DND-41 (cell line): Measurements from ENCODE around the gene KCND3.
"Not testable (repeated sequence)": the region's sequence is repeated elsewhere in the genome, so short reads cannot be mapped to it uniquely, and the experiment has no call there.

Experiments used
- ATAC-seq: fragments of 200-7000 bp; cut with Tn5 transposase; 3 replicates; pipeline ENCODE4 v1.9.1; 2021; ENCODE audit warnings: low read depth; ENCODE audit not compliant: insufficient read depth
- DNase-seq: peaks from one replicate; pipeline ENCODE4 v3.0.0-alpha.2; 2020
- H2AFZ ChIP-seq: 2 replicates; pipeline ENCODE4 v1.6.0; 2012; ENCODE audit warnings: low read depth, low read length
- H3K27ac ChIP-seq: 2 replicates; pipeline ENCODE4 v1.5.1; 2012; ENCODE audit warnings: low read length, inconsistent platforms
- H3K27me3 ChIP-seq: fragments of 200-600 bp; sonication (generic); 2 replicates; pipeline ENCODE4 v1.6.0; 2012; ENCODE audit warnings: low read length, mild to moderate bottlenecking, inconsistent platforms; ENCODE audit not compliant: insufficient read depth, poor library complexity
- H3K36me3 ChIP-seq: 2 replicates; pipeline ENCODE4 v1.5.1; 2012; ENCODE audit warnings: low read length, inconsistent platforms; ENCODE audit not compliant: insufficient read depth
- H3K4me1 ChIP-seq: 2 replicates; pipeline ENCODE4 v1.5.1; 2012; ENCODE audit warnings: mild to moderate bottlenecking, low read length; ENCODE audit not compliant: insufficient read depth
- H3K4me2 ChIP-seq: 2 replicates; pipeline ENCODE4 v1.6.0; 2012; ENCODE audit warnings: mild to moderate bottlenecking, moderate library complexity, low read length, inconsistent platforms; ENCODE audit not compliant: insufficient read depth
- H3K4me3 ChIP-seq, 2 experiments: fragments of 200-600 bp in 1 of 2; shearing (Covaris generic) in 1 of 2; 2 replicates each; pipeline ENCODE4 v1.5.1; 2012 to 2016; ENCODE audit warnings: inconsistent platforms in 2 of 2, low read length in 2 of 2, mild to moderate bottlenecking in 2 of 2, low read depth in 1 of 2, moderate library complexity in 1 of 2
- H3K79me2 ChIP-seq: 2 replicates; pipeline ENCODE4 v1.6.0; 2012; ENCODE audit warnings: low read length, inconsistent platforms; ENCODE audit not compliant: insufficient read depth
- H3K9ac ChIP-seq: 2 replicates; pipeline ENCODE4 v1.6.0; 2012; ENCODE audit warnings: low read depth, mild to moderate bottlenecking, inconsistent platforms, low read length, moderate library complexity
- H3K9me3 ChIP-seq: 2 replicates; pipeline ENCODE4 v1.5.1; 2012; ENCODE audit warnings: low read length, moderate library complexity, mild to moderate bottlenecking, inconsistent platforms; ENCODE audit not compliant: insufficient read depth, severe bottlenecking
- H4K20me1 ChIP-seq: 2 replicates; pipeline ENCODE4 v1.6.0; 2012; ENCODE audit warnings: low read length; ENCODE audit not compliant: insufficient read depth
- CTCF ChIP-seq: IDR thresholded peaks from 2 replicates; pipeline ENCODE4 v1.5.1; 2012; ENCODE audit warnings: borderline replicate concordance, low read length, moderate library complexity, mild to moderate bottlenecking; ENCODE audit not compliant: poor library complexity, severe bottlenecking; ENCODE audit errors: extremely low read depth
- EZH2 ChIP-seq: IDR thresholded peaks from 3 replicates; pipeline ENCODE4 v1.6.1; 2012; ENCODE audit warnings: borderline replicate concordance, low read depth, mild to moderate bottlenecking, moderate library complexity, low read length, inconsistent platforms; ENCODE audit not compliant: severe bottlenecking

KCND3 gene

GRCh38 chr1:111745675-111746613 is 243.5 kb downstream of the KCND3 start:
- Histone ChIP-seq H3K27me3 (no peaks in the 10 kb centered on the region), H3K4me2 (no peak overlapping the region), H3K9me3 (no peaks in the 10 kb centered on the region), H3K4me3 (no peak overlapping the region), H2AFZ (no peak overlapping the region), H3K36me3 (no peaks in the 10 kb centered on the region), H3K27ac (no peak overlapping the region), H3K79me2 (no peaks in the 10 kb centered on the region), H4K20me1 (no peaks in the 10 kb centered on the region), H3K4me1 (no peaks in the 10 kb centered on the region), H3K9ac (no peak overlapping the region)
- TF ChIP-seq CTCF (no peak), EZH2 (no peak)
- ATAC-seq = no peak
- no peak for DNase-seq

DNA sequence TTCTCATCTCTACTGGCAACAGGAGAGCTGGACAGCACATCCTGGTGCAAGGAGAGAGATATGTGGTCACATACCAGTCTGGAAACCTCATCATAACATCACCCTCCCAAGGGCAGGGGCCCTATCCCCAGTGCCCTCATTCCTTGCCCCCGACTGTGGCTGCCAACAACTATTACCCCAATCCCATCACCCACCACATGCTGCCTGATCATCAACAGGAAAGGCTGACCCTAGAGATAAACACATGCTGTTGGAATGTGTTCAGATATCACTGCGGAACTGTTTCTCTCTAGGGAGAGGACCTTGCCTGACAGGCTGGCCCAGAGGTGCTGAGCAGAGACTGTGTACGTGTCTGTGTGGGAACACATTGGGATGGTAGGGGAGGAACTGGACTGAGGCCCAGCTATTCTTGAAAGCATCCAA is 245.8 kb downstream of the KCND3 start:
- Histone ChIP-seq H3K79me2 (no peaks in the 10 kb centered on the region), H2AFZ (no peak overlapping the region), H3K9me3 (no peaks in the 10 kb centered on the region), H3K4me1 (peaks cover 15% of the 10 kb centered on the region), H4K20me1 (no peaks in the 10 kb centered on the region), H3K27ac (no peak overlapping the region), H3K4me3 (no peak overlapping the region), H3K27me3 (peaks cover 9% of the 10 kb centered on the region), H3K4me2 (no peak overlapping the region), H3K36me3 (no peaks in the 10 kb centered on the region), H3K9ac (no peak overlapping the region)
- no peak for ATAC-seq
- TF ChIP-seq CTCF = no peak
- TF ChIP-seq EZH2 = no peak
- no peak for DNase-seq

GRCh38 chr1:111742938-111743549 is 246.4 kb downstream of the KCND3 start:
- no peaks in the 10 kb centered on the region for H3K9me3 ChIP-seq
- H4K20me1 ChIP-seq = no peaks in the 10 kb centered on the region
- no peak for DNase-seq
- H3K4me2 ChIP-seq = no peak overlapping the region
- H3K9ac ChIP-seq = no peak overlapping the region
- no peak overlapping the region for H3K4me3 ChIP-seq
- H3K36me3 ChIP-seq = no peaks in the 10 kb centered on the region
- no peak for ATAC-seq
- TF ChIP-seq CTCF (no peak), EZH2 (no peak)
- no peaks in the 10 kb centered on the region for H3K79me2 ChIP-seq
- H2AFZ ChIP-seq = no peak overlapping the region
- no peak overlapping the region for H3K27ac ChIP-seq
- H3K27me3 ChIP-seq = peaks cover 9% of the 10 kb centered on the region
- H3K4me1 ChIP-seq = peaks cover 22% of the 10 kb centered on the region

DNA sequence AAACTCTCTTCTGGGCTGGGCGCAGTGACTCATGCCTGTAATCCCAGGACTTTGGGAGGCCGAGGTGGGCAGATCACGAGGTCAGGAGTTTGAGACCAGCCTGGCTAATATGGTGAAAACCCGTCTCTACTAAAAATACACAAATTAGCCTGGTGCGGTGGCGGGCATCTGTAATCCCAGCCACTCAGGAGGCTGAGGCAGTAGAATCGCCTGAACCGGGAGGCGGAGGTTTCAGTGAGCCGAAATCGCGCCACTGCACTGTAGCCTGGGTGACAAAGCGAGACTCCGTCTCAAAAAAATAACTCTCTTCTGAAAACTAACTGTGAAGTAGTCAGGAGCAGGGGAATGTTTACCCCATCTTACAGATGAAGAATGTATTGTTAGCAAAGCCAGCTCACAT is 247.2 kb downstream of the KCND3 start:
- not testable (repeated sequence) for ATAC-seq, H3K27ac ChIP-seq, H3K4me2 ChIP-seq, H3K79me2 ChIP-seq, H3K36me3 ChIP-seq, H4K20me1 ChIP-seq, DNase-seq, H3K27me3 ChIP-seq, H3K4me3 ChIP-seq, H3K9me3 ChIP-seq, H3K9ac ChIP-seq, H2AFZ ChIP-seq
- H3K4me1 ChIP-seq = peaks cover 29% of the 10 kb centered on the region
